DND-41 (cell line): ENCODE measurements around the gene KANSL1.

Source experiments
- ATAC-seq: fragments of 200-7000 bp; cut with Tn5 transposase; 3 replicates; pipeline ENCODE4 v1.9.1; 2021; ENCODE audit warnings: low read depth; ENCODE audit not compliant: insufficient read depth
- DNase-seq: peaks from one replicate; pipeline ENCODE4 v3.0.0-alpha.2; 2020
- H2AFZ ChIP-seq: 2 replicates; pipeline ENCODE4 v1.6.0; 2012; ENCODE audit warnings: low read depth, low read length
- H3K27ac ChIP-seq: 2 replicates; pipeline ENCODE4 v1.5.1; 2012; ENCODE audit warnings: low read length, inconsistent platforms
- H3K27me3 ChIP-seq: fragments of 200-600 bp; sonication (generic); 2 replicates; pipeline ENCODE4 v1.6.0; 2012; ENCODE audit warnings: low read length, mild to moderate bottlenecking, inconsistent platforms; ENCODE audit not compliant: insufficient read depth, poor library complexity
- H3K36me3 ChIP-seq: 2 replicates; pipeline ENCODE4 v1.5.1; 2012; ENCODE audit warnings: low read length, inconsistent platforms; ENCODE audit not compliant: insufficient read depth
- H3K4me1 ChIP-seq: 2 replicates; pipeline ENCODE4 v1.5.1; 2012; ENCODE audit warnings: mild to moderate bottlenecking, low read length; ENCODE audit not compliant: insufficient read depth
- H3K4me2 ChIP-seq: 2 replicates; pipeline ENCODE4 v1.6.0; 2012; ENCODE audit warnings: mild to moderate bottlenecking, moderate library complexity, low read length, inconsistent platforms; ENCODE audit not compliant: insufficient read depth
- H3K4me3 ChIP-seq, 2 experiments: fragments of 200-600 bp in 1 of 2; shearing (Covaris generic) in 1 of 2; 2 replicates each; pipeline ENCODE4 v1.5.1; 2012 to 2016; ENCODE audit warnings: inconsistent platforms in 2 of 2, low read length in 2 of 2, mild to moderate bottlenecking in 2 of 2, low read depth in 1 of 2, moderate library complexity in 1 of 2
- H3K79me2 ChIP-seq: 2 replicates; pipeline ENCODE4 v1.6.0; 2012; ENCODE audit warnings: low read length, inconsistent platforms; ENCODE audit not compliant: insufficient read depth
- H3K9ac ChIP-seq: 2 replicates; pipeline ENCODE4 v1.6.0; 2012; ENCODE audit warnings: low read depth, mild to moderate bottlenecking, inconsistent platforms, low read length, moderate library complexity
- H3K9me3 ChIP-seq: 2 replicates; pipeline ENCODE4 v1.5.1; 2012; ENCODE audit warnings: low read length, moderate library complexity, mild to moderate bottlenecking, inconsistent platforms; ENCODE audit not compliant: insufficient read depth, severe bottlenecking
- H4K20me1 ChIP-seq: 2 replicates; pipeline ENCODE4 v1.6.0; 2012; ENCODE audit warnings: low read length; ENCODE audit not compliant: insufficient read depth
- CTCF ChIP-seq: IDR thresholded peaks from 2 replicates; pipeline ENCODE4 v1.5.1; 2012; ENCODE audit warnings: borderline replicate concordance, low read length, moderate library complexity, mild to moderate bottlenecking; ENCODE audit not compliant: poor library complexity, severe bottlenecking; ENCODE audit errors: extremely low read depth
- EZH2 ChIP-seq: IDR thresholded peaks from 3 replicates; pipeline ENCODE4 v1.6.1; 2012; ENCODE audit warnings: borderline replicate concordance, low read depth, mild to moderate bottlenecking, moderate library complexity, low read length, inconsistent platforms; ENCODE audit not compliant: severe bottlenecking

Gene KANSL1

GRCh38 chr17:46148247-46148646 is 45.0 kb downstream of the KANSL1 start:
- H3K9me3 ChIP-seq = no peaks in the 10 kb centered on the region
- no peak overlapping the region for H3K4me2 ChIP-seq
- no peak for DNase-seq
- no peak for TF ChIP-seq CTCF
- TF ChIP-seq EZH2 = no peak
- H3K36me3 ChIP-seq = 0 out of 2 replicates have a peak, but pooled peaks cover 20% of the 10 kb centered on the region
- H3K27me3 ChIP-seq = no peaks in the 10 kb centered on the region
- H4K20me1 ChIP-seq = peaks cover 89% of the 10 kb centered on the region
- no peak overlapping the region for H3K27ac ChIP-seq
- H2AFZ ChIP-seq = no peak overlapping the region
- peaks cover 98% of the 10 kb centered on the region for H3K79me2 ChIP-seq
- no peak overlapping the region for H3K4me3 ChIP-seq
- peaks cover 20% of the 10 kb centered on the region for H3K4me1 ChIP-seq
- no peak for ATAC-seq
- H3K9ac ChIP-seq = no peak overlapping the region

GRCh38 chr17:46147296-46147695 is 45.9 kb downstream of the KANSL1 start:
- H3K27me3 ChIP-seq = no peaks in the 10 kb centered on the region
- H4K20me1 ChIP-seq = peaks cover 89% of the 10 kb centered on the region
- no peak overlapping the region for H3K9ac ChIP-seq
- H3K4me2 ChIP-seq = no peak overlapping the region
- TF ChIP-seq EZH2 (no peak), CTCF (no peak)
- no peaks in the 10 kb centered on the region for H3K9me3 ChIP-seq
- H3K4me3 ChIP-seq = no peak overlapping the region
- DNase-seq = no peak
- peaks cover 98% of the 10 kb centered on the region for H3K79me2 ChIP-seq
- H3K36me3 ChIP-seq = 0 out of 2 replicates have a peak, but pooled peaks cover 17% of the 10 kb centered on the region
- ATAC-seq = peak; percentile 42; the same call in 2 of the 3 replicates
- H3K4me1 ChIP-seq = peaks cover 16% of the 10 kb centered on the region
- H2AFZ ChIP-seq = no peak overlapping the region
- H3K27ac ChIP-seq = no peak overlapping the region

- Histone ChIP-seq H3K4me1 (peaks cover 8% of the 10 kb centered on the region), H3K9ac (no peak overlapping the region), H3K27ac (no peak overlapping the region), H3K4me2 (no peak overlapping the region), H3K27me3 (no peaks in the 10 kb centered on the region), H3K9me3 (no peaks in the 10 kb centered on the region), H2AFZ (no peak overlapping the region), H3K79me2 (peaks cover 98% of the 10 kb centered on the region), H3K4me3 (no peak overlapping the region), H3K36me3 (0 out of 2 replicates have a peak, but pooled peaks cover 16% of the 10 kb centered on the region), H4K20me1 (peaks cover 91% of the 10 kb centered on the region)
- no peak for ATAC-seq
- no peak for DNase-seq
- no peak for TF ChIP-seq EZH2
- TF ChIP-seq CTCF = no peak
These were observed 49.0 kb downstream of the KANSL1 start for GRCh38 chr17:46144246-46144645.

- TF ChIP-seq CTCF (no peak), EZH2 (no peak)
- no peak overlapping the region for H3K27ac ChIP-seq
- 0 out of 2 replicates have a peak, but pooled peaks cover 14% of the 10 kb centered on the region for H3K36me3 ChIP-seq
- H3K4me3 ChIP-seq = no peak overlapping the region
- no peak overlapping the region for H3K9ac ChIP-seq
- H3K9me3 ChIP-seq = no peaks in the 10 kb centered on the region
- H3K4me2 ChIP-seq = no peak overlapping the region
- H4K20me1 ChIP-seq = peaks cover 92% of the 10 kb centered on the region
- H3K79me2 ChIP-seq = peaks cover 98% of the 10 kb centered on the region
- DNase-seq = no peak
- H2AFZ ChIP-seq = no peak overlapping the region
- H3K27me3 ChIP-seq = no peaks in the 10 kb centered on the region
- H3K4me1 ChIP-seq = peaks cover 7% of the 10 kb centered on the region; the same call in 1 of the 2 replicates
- no peak for ATAC-seq
These were observed 49.4 kb downstream of the KANSL1 start for GRCh38 chr17:46143827-46144236.
